Right forelimb (tissue), 1 donor: ENCODE data around the gene PRM2.
"Not testable (repeated sequence)": the region's sequence is repeated elsewhere in the genome, so short reads cannot be mapped to it uniquely, and the experiment has no call there.

Experiments used
- DNase-seq: peaks from one replicate; pipeline ENCODE4 v3.0.0-alpha.2; 2018

Gene PRM2

DNA sequence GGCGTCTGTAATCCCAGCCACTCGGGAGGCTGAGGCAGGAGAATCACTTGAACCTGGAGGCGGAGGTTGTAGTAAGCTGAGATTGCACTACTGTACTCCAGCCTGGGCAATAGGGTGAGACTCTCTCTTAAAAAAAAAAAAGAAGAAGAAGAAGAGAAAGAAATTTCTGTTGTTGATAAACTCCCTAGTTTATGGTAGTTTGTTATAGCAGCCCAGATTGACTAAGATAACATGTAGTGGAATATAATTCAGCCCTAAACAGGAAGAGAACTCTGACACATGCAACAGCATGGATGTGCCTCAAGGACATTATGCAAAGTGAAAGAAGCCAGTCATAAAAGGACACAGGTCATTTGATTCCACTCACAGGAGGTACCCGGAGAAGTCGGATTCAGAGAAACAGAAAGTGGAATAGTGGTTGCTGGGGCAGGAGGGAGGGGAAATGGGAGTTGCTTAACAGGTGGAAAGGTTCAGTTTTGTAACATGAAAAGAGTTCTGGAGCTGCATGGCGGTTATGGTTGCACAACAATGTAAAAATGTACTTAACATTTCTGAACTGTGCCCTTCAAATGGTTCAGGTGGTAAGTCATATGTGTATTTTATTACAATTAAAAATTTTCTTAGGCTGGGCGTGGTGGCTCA, 30.8 kb upstream of the PRM2 start:
- no peak for DNase-seq

DNA sequence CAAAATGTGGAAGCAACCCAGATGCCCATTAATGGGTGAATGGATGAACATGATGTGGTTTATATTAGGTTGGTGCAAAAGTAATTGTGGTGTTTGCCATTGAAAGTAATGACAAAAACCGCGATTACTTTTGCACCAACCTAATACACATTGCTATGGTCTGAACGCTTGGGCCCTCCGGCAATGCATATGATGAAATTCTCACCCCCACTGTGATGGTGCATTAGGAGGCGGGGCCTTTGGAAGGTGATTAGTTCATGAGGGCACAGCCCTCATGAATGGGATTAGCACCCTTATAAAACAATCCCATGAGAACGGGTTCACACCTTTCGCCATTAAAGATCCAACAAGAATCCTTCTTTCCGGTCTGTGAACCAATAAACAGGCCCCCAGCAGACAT, 30.1 kb upstream of the PRM2 start:
- DNase-seq: no peak

DNA sequence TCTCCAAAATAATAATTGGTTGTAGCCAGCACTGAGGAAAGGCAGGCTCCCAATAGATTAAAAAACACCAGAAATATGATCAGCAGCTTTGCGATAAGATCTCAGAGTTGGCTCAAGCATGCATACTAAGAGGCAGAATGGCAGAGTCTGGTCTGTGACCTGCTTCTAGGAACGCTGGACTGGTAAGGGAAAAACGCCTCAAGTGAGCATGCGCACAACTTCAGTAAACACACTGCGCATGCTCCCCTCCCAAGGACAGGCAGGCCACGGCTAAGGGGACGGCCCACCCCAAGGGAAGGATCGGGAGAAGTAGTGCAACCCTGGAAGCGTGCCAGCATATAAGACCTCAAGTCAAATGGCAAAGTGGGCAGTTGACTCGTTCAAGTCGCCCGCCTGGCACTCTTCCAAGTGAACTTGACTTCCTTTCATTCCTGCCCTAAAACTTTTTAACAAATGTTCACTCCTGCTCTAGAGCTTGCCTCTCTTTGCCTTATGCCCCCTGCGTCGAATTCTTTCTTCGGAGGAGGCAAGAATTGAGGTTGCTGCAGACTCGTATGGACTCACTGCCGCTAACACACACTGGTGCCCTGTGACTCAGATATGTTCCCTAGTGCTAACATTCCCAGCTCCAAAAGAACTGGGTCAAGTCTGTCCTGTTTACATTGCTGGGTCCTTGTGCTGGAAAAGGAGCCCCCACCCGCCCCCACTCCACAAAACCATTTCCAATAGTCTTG, 27.3 kb upstream of the PRM2 start:
- no peak for DNase-seq

DNA sequence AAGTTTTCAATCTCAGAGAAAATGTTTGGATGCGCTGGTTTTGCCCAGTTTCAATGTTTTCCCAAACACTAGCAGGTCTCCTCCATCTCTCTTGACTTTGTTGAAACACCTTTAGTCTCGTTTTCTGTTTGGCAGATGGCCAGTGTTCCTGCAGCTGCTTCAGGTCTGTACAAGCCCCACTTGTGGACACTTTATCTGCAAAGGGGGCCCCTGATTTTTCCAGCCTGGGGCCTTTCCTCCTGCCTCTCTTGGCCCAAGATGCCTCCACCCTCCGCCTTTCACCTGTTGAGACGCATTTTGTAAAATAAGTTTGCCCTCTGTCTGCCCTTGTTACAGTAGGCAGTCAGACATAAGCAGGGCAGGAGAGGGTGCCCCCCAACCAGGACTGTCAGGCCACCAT, 26.7 kb upstream of the PRM2 start:
- DNase-seq: no peak

DNA sequence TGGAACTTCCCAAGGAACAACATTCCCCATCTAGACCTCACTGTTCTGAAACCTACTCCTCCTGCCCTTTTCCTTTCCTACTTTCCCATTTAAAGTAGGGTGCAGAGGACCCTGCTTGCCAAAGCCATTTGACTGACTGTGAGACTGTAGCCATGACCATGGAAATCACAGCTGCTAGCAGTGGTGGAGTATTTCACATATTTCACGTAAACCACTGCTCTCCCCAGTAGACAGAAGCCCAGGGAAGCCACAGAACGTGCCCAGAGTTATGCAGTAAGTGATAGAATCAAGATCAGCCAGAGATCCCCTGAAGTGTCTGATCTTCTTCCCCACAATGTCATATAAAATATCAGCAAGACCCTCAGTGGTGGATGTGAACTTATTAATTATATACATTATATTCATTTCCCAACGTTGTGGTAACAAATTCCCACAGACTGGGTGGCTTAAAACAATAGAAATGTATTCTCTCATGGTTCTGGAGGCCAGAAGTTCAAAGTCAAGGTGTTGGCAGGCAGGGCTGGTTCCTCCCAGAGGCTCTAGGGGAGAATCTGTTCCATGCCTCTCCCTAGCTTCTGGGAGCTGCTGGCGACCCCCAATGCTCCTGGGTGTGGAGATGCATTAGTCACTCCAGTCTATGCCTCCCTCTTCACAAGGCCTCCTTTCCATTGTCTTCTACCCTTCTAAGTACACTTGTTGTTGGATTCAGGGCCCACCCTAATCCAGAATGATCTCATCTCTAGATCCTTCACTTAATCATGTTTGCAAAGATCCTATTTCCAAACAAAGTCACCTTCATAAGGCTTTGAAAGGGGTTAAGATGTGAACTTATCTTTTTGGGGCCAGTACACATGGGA, 25.6 kb upstream of the PRM2 start:
- no peak for DNase-seq

DNA sequence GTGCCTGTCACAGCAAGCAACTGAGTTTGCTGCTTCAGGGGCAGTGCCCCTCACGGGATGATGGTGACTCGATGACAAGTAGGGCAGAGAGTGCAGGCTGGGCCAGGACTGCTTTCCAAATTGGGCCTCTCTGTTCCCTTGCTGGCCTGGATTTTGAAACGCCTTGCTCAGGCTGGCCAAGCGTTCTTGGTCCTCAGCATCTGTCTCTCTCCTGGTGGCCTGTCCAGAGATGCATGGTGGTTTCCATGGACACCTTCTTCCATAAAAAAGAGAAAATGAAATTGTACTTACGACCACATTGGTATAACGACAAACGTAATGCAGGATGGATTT, 24.2 kb upstream of the PRM2 start:
- DNase-seq: no peak

DNA sequence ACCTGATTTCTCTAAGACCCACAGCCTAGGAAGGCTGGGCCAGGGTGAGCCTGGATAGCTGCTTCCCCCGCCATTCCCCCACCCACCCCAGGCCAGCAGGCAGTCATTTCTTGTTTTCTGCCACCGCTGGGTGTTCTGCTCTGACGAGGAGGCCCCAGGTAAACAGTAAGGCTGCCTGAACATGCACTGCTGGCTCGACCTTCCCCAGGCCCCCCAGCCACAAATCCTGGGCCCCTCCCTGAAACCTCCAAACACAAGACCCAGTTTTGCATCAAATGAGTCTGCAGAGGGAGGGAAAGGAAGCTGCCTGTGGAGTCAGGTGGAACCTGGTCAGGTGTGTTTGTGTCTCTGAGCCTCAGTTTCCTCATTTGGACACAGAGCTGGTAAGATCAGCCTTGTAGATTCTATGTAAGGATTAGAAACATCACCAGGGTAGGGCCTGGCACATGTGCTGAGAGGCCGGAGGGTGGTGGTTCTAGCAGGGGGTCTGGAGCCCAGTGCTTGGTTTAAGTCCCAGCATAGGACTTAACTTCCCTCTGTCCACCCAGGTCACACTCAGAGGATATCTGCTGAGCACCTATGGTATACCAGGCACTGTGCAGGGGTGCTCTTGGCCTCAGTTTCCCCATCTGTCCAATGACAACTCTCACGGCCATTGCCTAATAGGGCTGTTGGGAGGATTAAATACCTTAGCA, 23.7 kb upstream of the PRM2 start:
- no peak for DNase-seq

DNA sequence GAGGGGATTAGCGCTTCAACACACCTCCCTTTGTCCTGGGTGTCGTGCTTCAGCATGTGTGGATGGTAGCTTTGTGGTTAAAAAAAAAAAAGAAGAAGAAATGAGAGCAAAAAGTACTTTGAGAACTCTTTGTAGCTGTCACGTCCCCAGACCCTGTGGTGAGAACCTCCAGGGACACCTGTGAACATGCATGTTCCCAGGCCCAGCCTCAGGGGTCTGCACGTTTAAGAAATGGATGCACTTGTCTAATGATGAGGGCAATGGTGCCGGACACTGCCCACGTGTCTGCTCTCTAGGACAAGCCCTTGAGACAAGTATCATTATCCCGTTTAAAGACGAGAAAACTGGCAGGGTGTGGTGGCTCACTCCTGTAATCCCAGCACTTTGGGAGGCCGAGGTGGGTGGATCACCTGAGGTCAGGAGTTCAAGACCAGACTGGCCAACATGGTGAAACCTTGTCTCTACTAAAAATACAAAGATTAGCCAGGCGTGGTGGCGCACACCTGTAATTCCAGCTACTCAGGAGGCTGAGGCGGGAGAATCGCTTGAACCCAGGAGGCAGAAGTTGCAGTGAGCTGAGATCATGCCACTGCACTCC, 22.8 kb upstream of the PRM2 start:
- DNase-seq: not testable (repeated sequence)

DNA sequence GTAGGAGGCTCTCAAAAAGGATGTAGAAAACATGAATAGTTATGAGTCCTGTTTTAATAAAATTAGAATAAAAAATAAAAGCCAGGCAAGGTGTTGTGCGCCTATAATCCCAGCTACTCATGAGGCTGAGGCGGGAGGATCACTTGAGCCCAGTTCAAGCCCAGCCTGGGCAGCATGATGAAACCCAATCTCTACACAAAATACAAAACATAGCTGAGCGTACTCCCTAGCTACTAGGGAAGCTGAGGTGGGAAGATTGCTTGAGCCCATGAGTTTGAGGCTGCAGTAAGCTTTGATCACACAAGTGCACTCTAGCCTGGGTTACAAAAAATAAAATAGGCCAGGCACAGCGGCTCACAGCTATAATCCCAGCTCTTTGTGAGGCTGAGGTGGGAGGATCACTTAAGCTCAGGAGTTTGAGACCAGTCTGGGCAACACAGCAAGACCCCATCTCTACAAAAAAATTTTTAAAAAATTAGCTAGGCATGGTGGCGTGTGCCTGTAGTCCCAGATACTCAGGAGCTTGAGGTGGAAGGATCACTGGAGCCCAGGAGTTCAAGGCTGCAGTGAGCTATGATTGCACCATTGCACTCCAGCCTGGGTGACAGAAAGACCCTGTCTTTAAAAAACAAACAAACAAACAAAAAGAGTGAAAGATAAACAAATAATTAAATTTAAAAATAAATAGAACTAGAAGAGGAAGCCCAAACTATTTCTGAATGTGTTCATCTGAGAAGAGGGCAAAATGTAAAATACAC, 22.0 kb upstream of the PRM2 start:
- DNase-seq: no peak

DNA sequence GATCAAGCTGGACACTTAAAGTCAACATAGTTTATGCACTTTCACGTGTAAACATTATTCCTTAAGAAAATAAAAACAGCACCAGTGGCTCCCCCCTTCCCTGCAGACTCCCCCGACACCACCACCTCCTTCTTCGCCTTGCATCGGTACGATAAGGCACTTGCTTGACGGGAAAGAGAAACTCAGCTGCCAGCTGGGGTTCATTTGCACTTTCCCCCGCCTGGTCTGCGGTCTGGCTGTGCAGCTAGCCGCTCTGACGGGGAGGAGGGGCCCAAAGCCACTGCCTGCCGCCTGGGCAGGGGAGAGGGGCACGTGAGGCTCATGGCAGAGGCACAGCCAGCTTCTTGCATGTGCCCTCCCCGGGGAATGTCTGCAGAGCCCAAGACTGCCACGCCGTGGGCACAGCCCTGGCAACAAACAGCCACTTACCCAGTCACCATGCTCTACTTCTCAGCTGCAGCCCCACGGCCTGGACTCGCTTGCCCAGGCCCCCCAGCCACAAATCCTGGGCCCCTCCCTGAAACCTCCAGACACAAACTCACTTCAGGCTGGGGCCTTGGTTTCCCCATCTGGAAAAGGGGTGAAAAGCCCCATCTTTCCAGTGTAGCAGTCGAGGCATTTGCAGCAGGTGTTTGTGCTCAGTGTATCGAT, 21.3 kb upstream of the PRM2 start:
- DNase-seq: peak; percentile 71

DNA sequence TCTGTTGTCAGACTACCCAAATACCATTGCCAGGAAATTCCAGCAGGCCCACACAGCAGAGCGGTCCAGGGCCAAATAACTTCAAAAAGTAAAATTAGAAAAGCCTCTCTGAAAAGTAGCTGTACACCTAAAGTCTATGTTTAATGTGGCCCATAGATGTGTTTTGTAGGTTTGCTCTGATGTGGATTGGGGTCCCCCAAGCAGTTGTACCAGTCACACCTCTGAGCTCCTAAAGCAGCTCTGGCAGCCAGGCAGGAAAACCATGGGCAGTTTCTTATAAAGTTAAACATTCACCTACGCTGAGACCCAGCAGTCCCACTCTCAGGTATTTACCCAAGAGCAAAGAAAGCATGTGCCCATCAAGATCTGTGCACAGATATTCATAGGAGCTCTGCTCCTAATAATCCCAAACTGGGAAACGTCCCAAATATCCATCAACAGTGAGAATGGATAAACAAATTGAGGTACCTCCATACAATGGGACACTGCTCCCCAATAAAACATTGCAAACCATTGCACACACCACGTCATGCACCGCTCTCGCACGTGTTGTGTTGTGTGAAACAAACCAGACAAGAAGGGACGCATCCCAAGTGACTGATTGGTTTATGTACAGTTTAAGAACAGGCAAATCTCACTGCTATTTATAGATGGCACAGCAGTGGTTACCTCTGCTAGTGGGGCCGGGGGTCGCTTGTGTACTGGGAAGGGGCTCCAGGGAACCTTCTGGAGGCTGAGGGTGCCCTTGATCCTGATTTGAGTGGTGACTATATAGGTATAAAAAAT, 20.6 kb upstream of the PRM2 start:
- no peak for DNase-seq

DNA sequence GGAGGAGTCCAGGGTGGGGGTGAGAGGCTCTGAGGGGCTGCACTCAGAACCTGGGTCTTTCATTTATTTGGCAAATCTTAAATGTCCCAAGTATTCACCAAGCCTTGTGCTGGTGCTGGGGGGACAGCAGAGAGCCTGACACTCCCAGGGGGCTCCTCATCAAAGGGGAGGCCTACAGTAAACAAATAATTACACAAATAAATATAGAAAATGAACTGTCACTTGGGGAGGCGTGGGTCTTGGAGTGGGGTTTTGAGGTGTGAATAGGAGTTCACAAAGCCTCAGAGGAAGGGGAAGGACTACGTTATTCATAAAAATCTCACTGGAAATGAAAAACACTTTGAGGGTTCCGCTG, 20.0 kb upstream of the PRM2 start:
- DNase-seq: no peak

DNA sequence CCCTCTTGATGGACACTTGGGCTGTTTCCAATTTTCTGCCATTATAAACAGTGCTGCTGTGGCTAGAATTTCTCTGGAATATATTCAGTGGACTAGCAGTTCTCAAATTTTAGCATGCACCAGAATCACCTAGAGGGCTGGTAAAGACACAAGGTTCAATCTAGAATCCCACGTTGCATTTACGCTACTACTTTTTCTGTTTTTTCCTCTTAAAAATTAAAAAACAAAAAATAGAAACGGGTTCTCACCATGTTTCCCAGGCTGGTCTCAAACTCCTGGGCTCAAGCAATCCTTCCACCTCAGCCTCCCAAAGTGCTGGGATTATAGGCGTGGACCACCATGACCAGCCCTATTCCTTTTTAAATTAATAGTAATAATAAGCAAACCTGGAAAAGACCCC, 19.4 kb upstream of the PRM2 start:
- no peak for DNase-seq

DNA sequence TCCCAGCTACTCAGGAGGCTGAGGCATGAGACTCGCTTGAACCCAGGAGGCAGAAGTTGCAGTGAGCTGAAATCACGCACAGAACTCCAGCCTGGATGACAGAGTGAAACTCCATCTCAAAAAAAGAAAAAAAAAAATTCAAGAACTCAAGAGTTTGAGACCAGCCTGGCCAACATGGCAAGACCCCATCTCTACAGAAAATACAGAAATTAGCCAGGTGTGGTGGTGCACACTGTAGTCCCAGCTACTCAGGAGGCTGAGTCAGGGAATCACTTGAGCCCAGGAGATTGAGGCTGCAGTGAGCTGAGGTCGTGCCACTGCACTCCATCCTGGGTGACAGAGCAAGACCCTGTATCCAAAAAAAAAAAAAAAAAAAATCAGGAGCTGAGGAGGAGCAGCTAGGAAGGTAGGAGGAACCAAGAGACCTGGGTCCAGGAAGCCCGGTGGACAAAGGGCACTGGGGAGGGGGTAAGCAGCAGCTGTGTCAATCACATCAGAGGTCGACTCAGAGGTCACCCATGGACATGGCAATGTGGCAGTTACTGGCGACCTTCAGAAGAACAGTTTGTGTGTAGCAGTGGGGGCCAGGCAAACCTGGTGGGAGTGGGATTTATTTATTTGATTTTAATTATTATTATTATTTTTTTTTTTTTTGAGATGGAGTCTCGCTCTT, 15.9 kb upstream of the PRM2 start:
- no peak for DNase-seq

DNA sequence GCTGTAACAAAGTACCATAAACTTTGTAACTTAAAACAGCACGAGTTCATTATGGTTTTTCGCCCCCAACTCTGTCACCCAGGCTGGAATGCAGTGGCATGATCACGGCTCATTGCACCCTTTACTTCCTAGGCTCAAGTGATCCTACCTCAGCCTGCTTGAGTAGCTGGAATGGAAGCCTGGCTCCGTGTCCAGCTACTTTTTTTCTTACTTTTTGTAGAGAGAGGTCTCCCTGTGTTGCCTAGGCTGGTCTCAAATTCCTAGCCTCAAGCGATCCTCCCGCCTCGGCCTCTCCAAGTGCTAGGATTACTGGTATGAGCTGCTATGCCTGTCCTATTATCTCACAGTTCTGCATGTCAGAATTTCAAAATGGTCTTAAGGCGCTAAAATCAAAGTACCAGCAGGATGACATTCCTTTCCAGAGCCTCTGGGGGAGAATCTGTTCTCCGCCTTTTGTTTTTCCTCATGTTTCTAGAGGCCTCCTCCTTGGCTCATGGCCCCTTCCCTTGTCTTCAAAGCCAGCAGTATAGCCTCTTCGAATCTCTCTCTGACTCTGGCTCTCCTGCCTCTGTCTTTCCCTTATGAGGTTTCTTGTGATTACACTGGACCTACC, 14.9 kb upstream of the PRM2 start:
- DNase-seq: no peak

DNA sequence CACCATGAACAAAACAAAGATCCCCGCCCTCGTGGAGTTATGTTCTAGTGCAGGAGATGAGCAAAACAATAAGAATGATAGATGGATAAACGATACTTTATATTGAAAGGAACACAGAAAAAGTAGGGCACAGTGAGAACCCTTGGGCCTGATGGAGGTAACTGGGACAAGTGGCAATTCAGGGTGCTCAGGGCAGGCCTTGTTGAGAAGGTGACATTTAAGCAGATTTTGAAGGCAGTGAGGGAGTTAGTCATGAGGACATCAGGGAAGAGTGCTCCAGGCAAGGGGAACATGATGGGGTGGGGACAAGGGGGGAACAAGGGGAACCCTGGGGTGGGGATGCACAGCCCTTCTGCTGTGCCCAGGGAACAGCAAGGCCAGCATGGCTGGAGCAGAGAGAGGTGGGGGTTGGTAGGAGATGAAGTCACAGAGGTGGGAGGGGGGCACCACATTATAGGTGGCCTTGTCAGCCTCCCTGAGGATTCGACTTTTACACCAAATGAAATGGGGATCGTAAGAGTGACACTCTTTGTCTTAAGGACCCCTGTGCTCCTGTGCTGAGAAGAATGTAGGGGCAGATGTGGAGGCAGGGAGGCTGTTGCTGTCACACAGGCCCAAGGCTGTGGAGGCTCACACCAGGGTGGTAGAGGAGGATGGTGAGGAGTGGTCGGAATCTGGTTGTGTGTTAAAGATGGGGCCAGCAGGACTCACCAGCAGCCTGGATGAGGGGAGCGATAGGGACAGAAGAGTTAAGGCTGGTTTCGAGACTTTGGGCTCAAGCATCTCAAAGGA, 14.0 kb upstream of the PRM2 start:
- DNase-seq: no peak

DNA sequence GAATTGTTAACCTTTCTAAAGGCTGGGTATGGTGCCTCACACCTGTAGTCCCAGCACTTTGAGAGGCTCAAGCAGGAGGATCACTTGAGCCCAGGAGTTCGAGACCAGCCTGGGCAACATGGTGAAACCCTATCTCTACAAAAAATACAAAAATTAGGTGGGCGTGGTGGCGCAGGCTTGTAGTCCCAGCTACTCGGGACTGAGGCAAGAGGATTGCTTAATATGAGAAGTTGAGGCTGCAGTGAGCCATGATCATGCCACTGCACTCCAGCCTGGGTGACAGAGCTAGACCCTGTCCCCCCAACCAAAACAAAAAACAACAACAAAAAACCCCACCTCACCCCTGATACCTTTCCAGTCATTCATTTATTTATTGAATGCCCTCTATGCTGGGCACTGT, 13.4 kb upstream of the PRM2 start:
- DNase-seq: not testable (repeated sequence)

DNA sequence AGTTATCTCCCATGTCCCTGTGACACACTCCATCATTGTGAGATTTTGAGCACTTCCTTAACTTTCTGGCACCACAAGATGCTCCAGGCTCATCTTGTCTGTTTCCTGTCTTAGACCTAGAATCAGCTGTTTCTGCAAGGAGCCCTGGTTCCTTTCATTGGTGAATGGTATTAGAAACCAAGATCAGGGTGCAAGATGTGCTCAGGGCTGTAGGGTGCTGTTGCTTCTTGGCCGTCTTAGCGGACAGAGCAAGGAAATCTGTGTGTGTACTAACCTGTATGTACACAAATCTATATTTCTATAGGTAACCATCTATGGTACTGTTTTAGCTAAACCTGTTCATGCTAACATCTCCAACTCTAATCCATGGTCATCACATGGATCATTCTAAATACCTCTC, 12.9 kb upstream of the PRM2 start:
- DNase-seq: no peak

DNA sequence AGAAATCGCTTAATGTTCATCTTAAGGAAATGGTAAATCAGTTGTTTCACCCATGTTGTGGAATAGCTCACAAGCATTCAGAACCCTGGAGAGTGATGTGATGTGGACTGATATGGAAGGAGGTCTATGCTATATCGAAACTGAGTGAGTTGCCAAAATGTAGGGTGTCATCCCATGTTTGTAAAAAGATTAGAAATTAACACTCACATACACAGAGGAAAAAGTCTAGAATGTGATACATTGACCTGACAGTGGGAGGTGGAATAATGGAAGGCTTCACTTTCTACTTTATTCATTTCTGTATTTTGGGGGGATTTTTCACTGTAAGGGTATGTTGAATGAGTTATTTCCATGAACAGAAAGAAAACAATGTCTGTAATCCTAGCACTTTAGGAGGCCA, 9.6 kb upstream of the PRM2 start:
- DNase-seq: no peak
